PC-3 (cell line): ENCODE measurements around the gene TTC7B. TPM values are rescaled to one million over a fixed set of nuclear protein-coding genes. Genes with fewer than 3 reads are reported as not detected.

Source experiments
- ATAC-seq: fragments of 200-7000 bp; cut with Tn5 transposase; 2 replicates; pipeline ENCODE4 v1.9.1; 2020; ENCODE audit warnings: mild to moderate bottlenecking, moderate library complexity
- BruUV-seq: library from RNA; stranded (reverse); fragments of 400-500 nt; replicated peaks from 2 replicates; lab custom pipeline; 2021; lab: Mats Ljungman, UMichigan
- CTCF ChIA-PET: fragments of 300-600 bp; sonication (Branson Sonifier 250); formaldehyde crosslinking; loops from one replicate; lab custom pipeline; 2022; ENCODE audit warnings: antibody characterized with exemption; lab: Charles Lee
- POLR2A ChIA-PET: fragments of 300-600 bp; sonication (Branson Sonifier 250); formaldehyde crosslinking; loops from one replicate; lab custom pipeline; 2022; ENCODE audit warnings: antibody characterized with exemption; ENCODE audit not compliant: unreplicated experiment; lab: Charles Lee
- DNase-seq: peaks from one replicate; pipeline ENCODE4 v3.0.0-alpha.2; 2015
- H2AFZ ChIP-seq: fragments of 300-600 bp; sonication (generic); 2 replicates; pipeline ENCODE4 v1.6.0; 2016; ENCODE audit warnings: antibody characterized with exemption, low read length
- H3F3A ChIP-seq: fragments of 300-600 bp; sonication (generic); one replicate; pipeline ENCODE4 v1.6.0; 2017; ENCODE audit warnings: antibody characterized with exemption, low read length, control low read depth, mild to moderate bottlenecking; ENCODE audit not compliant: unreplicated experiment
- H3K27ac ChIP-seq: fragments of 300-600 bp; sonication (generic); 2 replicates; pipeline ENCODE4 v1.5.1; 2016; ENCODE audit warnings: mild to moderate bottlenecking, low read length
- H3K27me3 ChIP-seq: fragments of 300-600 bp; sonication (generic); 2 replicates; pipeline ENCODE4 v1.6.1; 2016; ENCODE audit warnings: low read length, mixed read lengths
- H3K36me3 ChIP-seq: fragments of 300-600 bp; sonication (generic); 2 replicates; pipeline ENCODE4 v1.6.1; 2016; ENCODE audit warnings: low read depth, mixed run types, low read length, mixed read lengths
- H3K4me1 ChIP-seq: fragments of 300-600 bp; sonication (generic); 2 replicates; pipeline ENCODE4 v1.5.1; 2016; ENCODE audit warnings: low read length; ENCODE audit not compliant: insufficient read depth
- H3K4me2 ChIP-seq: fragments of 300-600 bp; sonication (generic); 2 replicates; pipeline ENCODE4 v1.6.0; 2016; ENCODE audit warnings: low read length
- H3K4me3 ChIP-seq: fragments of 300-600 bp; sonication (generic); 2 replicates; pipeline ENCODE4 v1.5.1; 2016; ENCODE audit warnings: mild to moderate bottlenecking, low read length, mixed read lengths
- H3K79me2 ChIP-seq: fragments of 300-600 bp; sonication (generic); 2 replicates; pipeline ENCODE4 v1.6.1; 2017; ENCODE audit warnings: low read length, mixed read lengths
- H3K9ac ChIP-seq: fragments of 300-600 bp; sonication (generic); 2 replicates; pipeline ENCODE4 v1.6.0; 2016; ENCODE audit warnings: mild to moderate bottlenecking, low read length
- H3K9me2 ChIP-seq: fragments of 300-600 bp; sonication (generic); replicated peaks from 2 replicates; pipeline ENCODE4 v1.6.1; 2016; ENCODE audit warnings: mixed run types, low read length, mixed read lengths
- H3K9me3 ChIP-seq: fragments of 300-600 bp; sonication (generic); 2 replicates; pipeline ENCODE4 v1.6.1; 2016; ENCODE audit warnings: low read length, mixed read lengths
- H4K20me1 ChIP-seq: fragments of 300-600 bp; sonication (generic); 2 replicates; pipeline ENCODE4 v1.6.1; 2016; ENCODE audit warnings: low read length, mixed read lengths
- EZH2 ChIP-seq: fragments of 300-600 bp; sonication (generic); IDR thresholded peaks from one replicate; pipeline ENCODE4 v1.6.1; 2017; ENCODE audit warnings: antibody characterized with exemption, mild to moderate bottlenecking, low read length; ENCODE audit not compliant: unreplicated experiment
- EZH2phosphoT487 ChIP-seq: fragments of 300-600 bp; sonication (generic); IDR thresholded peaks from 2 replicates; pipeline ENCODE4 v1.6.1; 2018; ENCODE audit warnings: mild to moderate bottlenecking, antibody characterized with exemption, low read length, borderline replicate concordance
- intact Hi-C: fragments of 100-400 bp; cut with micrococcal nuclease; formaldehyde crosslinking; loops from 2 replicates; pipeline ENCODE4 v1.9.0; 2023
- total RNA-seq: library from RNA; depleted of rRNA; stranded (reverse); fragments of >200 nt; gene quantifications from 2 replicates; pipeline ENCODE4 v1.2.3, GENCODE V29; 2014
- TF ChIP-seq, protein P1 (sequence below): fragments of 300-600 bp; sonication (generic); conservative IDR thresholded peaks from 2 replicates; pipeline ENCODE4 v1.5.1; 2017; ENCODE audit warnings: antibody characterized with exemption, low read depth, mild to moderate bottlenecking, low read length

The TTC7B gene
- total RNA-seq, 1 experiment from 2014 or later = 45.6 TPM

DNA sequence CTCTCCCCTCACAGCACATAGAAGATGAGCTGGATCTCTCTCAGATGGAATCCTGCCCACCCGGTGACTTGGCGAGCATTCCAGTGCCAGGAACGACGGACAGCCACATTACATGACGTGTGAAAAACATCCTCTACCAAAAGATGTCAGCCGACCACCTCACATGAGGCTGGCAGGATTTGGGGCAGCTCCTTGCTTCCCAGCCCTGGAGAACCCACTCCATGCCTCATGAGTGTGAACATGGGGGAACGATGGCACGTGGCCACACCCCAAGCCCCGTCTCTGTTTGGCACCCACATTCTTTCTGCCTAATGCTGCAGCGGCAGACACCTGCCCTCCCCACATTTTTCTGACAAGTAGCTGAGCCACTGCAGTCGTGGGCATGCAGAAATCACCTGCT lies 216.9 kb downstream of the TTC7B start:
- BruUV-seq = no TSS peak
- Histone ChIP-seq H3K27ac (no peak overlapping the region), H3K9me3 (no peaks in the 10 kb centered on the region), H3K9ac (no peak overlapping the region), H3K9me2 (no peaks in the 10 kb centered on the region), H3K4me3 (no peak overlapping the region), H2AFZ (0 out of 2 replicates have a peak overlapping the region, but pooled peaks have one; percentile 11), H3K4me1 (no peaks in the 10 kb centered on the region), H3F3A (no peaks in the 10 kb centered on the region), H3K27me3 (no peaks in the 10 kb centered on the region), H3K36me3 (no peaks in the 10 kb centered on the region), H3K4me2 (no peak overlapping the region), H3K79me2 (no peaks in the 10 kb centered on the region), H4K20me1 (no peaks in the 10 kb centered on the region)
- no peak for DNase-seq
- intact Hi-C loops = loop anchor here (1.0 kb wide), 1 partner anchor 200 kb away; no protein-coding TSS in a partner anchor
- ChIA-PET CTCF (interaction anchor here (0.6 to 1.4 kb wide), 4 partner anchors 200 to 298 kb away, joined by 3 to 6 read pairs (median 4); no protein-coding TSS in a partner anchor), POLR2A (interaction anchor here (0.6 kb wide), 1 partner anchor 201 kb away, joined by 3 read pairs; no protein-coding TSS in a partner anchor)
- ATAC-seq = no peak
- TF ChIP-seq, protein P1, sequence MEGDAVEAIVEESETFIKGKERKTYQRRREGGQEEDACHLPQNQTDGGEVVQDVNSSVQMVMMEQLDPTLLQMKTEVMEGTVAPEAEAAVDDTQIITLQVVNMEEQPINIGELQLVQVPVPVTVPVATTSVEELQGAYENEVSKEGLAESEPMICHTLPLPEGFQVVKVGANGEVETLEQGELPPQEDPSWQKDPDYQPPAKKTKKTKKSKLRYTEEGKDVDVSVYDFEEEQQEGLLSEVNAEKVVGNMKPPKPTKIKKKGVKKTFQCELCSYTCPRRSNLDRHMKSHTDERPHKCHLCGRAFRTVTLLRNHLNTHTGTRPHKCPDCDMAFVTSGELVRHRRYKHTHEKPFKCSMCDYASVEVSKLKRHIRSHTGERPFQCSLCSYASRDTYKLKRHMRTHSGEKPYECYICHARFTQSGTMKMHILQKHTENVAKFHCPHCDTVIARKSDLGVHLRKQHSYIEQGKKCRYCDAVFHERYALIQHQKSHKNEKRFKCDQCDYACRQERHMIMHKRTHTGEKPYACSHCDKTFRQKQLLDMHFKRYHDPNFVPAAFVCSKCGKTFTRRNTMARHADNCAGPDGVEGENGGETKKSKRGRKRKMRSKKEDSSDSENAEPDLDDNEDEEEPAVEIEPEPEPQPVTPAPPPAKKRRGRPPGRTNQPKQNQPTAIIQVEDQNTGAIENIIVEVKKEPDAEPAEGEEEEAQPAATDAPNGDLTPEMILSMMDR = no peak
- TF ChIP-seq EZH2 (no peak), EZH2phosphoT487 (no peak)

DNA sequence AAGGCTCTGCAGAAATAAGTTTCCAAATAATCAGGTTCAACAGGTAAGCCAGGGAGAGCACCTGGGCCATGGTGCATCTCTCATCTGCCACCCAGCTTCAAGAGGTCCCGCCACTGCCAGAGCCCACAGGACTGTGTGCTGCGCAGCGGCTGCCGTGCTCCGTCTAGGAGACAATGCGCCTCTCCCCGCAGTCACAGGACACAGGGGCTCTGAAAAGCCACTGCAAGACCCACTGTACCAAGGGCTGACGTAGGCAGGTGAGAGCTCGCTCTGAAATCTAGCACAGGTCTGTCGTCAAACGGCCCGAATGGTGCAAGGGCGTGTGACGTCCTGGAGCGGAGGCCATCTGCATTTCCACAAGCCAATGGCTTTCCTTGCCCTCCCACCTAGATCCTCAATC lies 218.3 kb downstream of the TTC7B start:
- Histone ChIP-seq H3F3A (no peaks in the 10 kb centered on the region), H3K27me3 (no peaks in the 10 kb centered on the region), H3K9ac (no peak overlapping the region), H2AFZ (no peak overlapping the region), H3K9me2 (no peaks in the 10 kb centered on the region), H3K4me2 (no peak overlapping the region), H3K4me1 (no peaks in the 10 kb centered on the region), H4K20me1 (no peaks in the 10 kb centered on the region), H3K79me2 (no peaks in the 10 kb centered on the region), H3K9me3 (no peaks in the 10 kb centered on the region), H3K4me3 (no peak overlapping the region), H3K27ac (no peak overlapping the region), H3K36me3 (no peaks in the 10 kb centered on the region)
- intact Hi-C loops = no loop called here
- ChIA-PET POLR2A (no interaction called here), CTCF (no interaction called here)
- DNase-seq = no peak
- BruUV-seq = no TSS peak
- TF ChIP-seq, protein P1 = no peak
- TF ChIP-seq EZH2 (no peak), EZH2phosphoT487 (no peak)
- ATAC-seq = no peak

DNA sequence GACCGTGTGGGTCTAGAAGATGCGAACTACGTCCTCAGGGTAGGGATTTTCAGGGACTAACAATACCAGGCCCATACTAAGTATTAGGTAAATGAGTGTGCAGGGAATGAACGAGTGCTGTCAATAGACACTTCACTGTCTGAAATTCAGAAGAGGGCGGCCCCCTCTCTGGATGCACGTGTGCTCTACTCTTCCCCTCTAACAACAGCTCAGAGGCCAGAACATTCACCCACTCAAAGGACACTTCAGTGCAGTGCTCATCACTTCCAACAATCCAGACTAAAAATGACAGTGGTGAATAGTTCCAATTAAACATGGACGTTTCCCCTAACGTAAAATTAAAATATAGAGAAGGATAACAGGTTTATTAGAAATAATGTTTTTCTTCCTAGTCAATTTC lies 219.5 kb downstream of the TTC7B start:
- H3K9me3 ChIP-seq = no peaks in the 10 kb centered on the region
- H4K20me1 ChIP-seq = no peaks in the 10 kb centered on the region
- H3K27me3 ChIP-seq = no peaks in the 10 kb centered on the region
- no peak for TF ChIP-seq EZH2
- TF ChIP-seq, protein P1 = no peak
- TF ChIP-seq EZH2phosphoT487 = no peak
- no peaks in the 10 kb centered on the region for H3K4me1 ChIP-seq
- ChIA-PET POLR2A (no interaction called here), CTCF (no interaction called here)
- no peak overlapping the region for H2AFZ ChIP-seq
- H3F3A ChIP-seq = no peaks in the 10 kb centered on the region
- no peaks in the 10 kb centered on the region for H3K36me3 ChIP-seq
- H3K9me2 ChIP-seq = no peaks in the 10 kb centered on the region
- no TSS peak for BruUV-seq
- H3K9ac ChIP-seq = no peak overlapping the region
- H3K79me2 ChIP-seq = no peaks in the 10 kb centered on the region
- no peak for ATAC-seq
- H3K4me3 ChIP-seq = no peak overlapping the region
- H3K27ac ChIP-seq = no peak overlapping the region
- intact Hi-C loops = no loop called here
- H3K4me2 ChIP-seq = no peak overlapping the region
- no peak for DNase-seq
